Myocyte (in vitro differentiated cells): ENCODE results near the gene BCL6B. TPM values are rescaled to one million over a fixed set of nuclear protein-coding genes. Genes with fewer than 3 reads are reported as not detected.
"Not testable (repeated sequence)": the region's sequence is repeated elsewhere in the genome, so short reads cannot be mapped to it uniquely, and the experiment has no call there.

Source experiments
- DNase-seq: peaks from one replicate; pipeline ENCODE4 v3.0.0-alpha.2; 2012; ENCODE audit warnings: low read depth
- total RNA-seq: library from RNA; depleted of rRNA; stranded (reverse); fragments of >200 nt; gene quantifications from 2 replicates; pipeline ENCODE4 v1.2.3, GENCODE V29; 2014

Gene BCL6B
- total RNA-seq, 1 donor from 2014 or later, result not detected

DNA sequence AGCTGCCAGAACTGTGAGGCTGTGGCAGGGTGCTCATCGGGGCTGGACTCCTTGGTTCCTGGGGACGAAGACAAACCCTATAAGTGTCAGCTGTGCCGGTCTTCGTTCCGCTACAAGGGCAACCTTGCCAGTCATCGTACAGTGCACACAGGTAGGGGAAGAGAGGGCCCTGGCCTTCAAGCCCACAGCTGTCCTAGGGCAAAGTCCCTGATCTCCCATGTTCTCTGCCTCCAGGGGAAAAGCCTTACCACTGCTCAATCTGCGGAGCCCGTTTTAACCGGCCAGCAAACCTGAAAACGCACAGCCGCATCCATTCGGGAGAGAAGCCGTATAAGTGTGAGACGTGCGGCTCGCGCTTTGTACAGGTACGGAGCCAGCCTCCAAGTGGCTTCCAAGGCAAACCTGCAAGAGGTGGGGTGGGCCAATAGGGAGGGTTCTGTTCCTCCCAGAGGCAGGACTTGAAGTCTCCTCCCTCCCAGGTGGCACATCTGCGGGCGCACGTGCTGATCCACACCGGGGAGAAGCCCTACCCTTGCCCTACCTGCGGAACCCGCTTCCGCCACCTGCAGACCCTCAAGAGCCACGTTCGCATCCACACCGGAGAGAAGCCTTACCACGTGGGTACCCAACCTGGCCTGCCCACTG is 3.7 kb downstream of the BCL6B start:
- no peak for DNase-seq

DNA sequence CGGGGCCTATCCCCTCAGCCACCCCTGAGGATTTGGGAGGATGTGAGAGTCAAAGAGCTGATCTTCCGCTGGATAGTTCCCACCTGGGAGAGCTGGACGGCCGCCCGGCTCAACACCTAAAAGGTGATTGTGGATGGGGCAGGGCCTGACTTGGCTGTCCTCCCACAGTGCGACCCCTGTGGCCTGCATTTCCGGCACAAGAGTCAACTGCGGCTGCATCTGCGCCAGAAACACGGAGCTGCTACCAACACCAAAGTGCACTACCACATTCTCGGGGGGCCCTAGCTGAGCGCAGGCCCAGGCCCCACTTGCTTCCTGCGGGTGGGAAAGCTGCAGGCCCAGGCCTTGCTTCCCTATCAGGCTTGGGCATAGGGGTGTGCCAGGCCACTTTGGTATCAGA is 4.5 kb downstream of the BCL6B start:
- DNase-seq, result no peak

DNA sequence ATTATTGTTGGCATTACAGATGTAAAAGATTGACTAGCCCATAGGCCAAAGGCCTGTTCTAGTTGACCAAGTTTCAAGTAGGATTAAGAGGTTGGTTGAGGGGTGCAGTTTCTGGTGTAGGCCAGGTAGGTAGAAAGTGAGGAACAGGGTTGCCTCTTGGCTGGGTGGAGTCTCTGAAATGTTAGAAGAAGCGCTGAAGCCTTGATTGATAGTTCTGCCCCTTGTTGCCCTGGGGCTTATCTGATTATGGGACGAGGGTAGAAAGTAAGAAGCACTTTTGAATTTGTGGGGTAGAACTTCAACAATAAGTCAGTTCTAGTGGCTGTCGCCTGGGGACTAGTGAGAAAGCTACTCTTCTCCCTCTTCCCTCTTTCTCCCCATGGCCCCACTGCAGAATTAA is 6.2 kb downstream of the BCL6B start:
- no peak for DNase-seq

DNA sequence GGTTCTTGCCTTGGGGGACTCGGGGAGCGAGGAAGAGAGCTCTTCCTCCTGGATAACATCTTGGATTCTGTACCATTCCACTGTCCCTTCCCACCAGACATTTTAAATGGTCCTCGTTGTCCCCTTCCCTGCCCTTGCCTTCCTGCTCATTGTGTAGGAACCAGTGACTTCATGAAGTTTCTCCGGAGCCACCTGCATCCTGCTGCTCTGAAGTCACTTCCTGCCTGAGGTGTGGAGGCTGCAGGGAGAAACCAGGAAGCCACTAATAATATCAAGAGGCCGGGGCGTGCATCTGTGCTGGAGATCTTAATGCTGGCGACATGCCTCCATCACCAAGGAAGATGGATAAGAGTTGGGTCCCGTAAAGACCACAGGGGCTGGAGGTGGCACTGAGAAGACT is 6.8 kb downstream of the BCL6B start:
- DNase-seq, result no peak

DNA sequence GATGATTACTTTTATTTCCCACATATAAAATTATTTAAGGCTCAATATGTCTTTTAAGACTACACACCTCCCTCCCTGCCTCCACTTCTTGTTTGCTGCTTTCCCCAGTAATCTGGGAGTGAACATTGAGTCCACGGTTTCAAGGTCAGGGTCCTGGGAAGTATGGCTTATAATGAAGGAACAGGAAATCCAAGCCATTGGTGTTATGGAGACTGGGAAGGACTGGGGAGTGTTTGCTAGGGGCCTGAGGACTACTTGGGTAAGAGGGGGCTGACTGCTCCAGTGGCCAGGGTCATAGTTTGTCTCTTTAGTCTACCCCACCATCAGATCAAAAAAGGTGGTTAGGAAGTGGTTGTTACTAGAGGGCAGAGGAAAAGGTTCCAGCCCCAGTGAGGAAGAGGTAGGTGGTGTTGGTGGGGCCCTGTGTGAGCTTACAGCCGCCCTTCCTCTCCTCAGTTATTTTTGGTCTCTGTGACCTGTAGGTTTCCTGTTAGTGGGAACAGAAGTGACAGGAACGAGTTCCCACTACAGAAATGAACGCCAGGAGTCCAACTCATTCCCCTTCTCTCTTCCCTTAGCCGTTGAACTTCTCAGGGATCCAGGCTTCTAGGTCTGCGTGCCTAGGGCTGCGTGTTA is 12.2 kb downstream of the BCL6B start:
- no peak for DNase-seq

DNA sequence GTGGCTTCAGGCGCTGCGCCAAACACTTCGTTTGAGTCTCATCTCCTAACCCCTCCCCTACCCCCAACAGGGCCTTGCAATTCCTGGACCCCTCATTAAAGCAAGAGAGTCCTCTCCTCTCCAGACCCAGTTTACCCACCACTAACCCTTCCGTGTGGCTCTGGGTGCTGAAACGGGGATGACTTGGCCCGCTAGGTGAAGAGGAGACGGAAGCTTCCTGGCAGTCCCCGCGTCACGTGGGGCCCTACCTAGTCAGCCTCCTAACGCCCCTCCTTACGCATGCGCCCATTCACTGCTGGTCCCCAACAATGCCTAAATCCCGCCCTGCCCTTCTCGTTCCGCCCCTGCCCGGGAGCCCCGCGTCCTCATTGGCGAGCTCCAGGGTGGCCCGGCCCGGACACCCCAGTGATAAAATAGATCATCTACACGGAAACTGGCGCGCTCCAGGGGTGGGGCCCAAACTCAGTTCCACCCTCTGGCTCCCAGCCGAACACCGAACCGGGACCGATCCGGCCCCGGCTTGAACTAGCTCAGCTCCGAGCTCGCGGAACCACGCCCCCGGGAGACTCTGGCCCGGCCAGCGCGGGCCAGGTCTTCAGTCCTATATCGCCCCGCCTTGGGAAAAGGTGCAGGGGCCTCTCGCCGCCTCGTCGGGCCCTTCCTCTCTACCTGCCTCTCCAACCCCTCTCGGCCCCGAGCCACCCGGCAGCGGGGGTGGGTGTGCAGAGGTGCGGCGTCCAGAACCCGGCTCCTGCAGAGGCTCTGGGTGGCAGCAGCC is 12.9 kb downstream of the BCL6B start, which contains the start of gene SLC16A13:
Gene SLC16A13 (plus strand): TSS at position 425 of the 778 bp plus-strand sequence. CDS start 368 bp downstream, outside the sequence.
- peak; percentile 92 for DNase-seq

DNA sequence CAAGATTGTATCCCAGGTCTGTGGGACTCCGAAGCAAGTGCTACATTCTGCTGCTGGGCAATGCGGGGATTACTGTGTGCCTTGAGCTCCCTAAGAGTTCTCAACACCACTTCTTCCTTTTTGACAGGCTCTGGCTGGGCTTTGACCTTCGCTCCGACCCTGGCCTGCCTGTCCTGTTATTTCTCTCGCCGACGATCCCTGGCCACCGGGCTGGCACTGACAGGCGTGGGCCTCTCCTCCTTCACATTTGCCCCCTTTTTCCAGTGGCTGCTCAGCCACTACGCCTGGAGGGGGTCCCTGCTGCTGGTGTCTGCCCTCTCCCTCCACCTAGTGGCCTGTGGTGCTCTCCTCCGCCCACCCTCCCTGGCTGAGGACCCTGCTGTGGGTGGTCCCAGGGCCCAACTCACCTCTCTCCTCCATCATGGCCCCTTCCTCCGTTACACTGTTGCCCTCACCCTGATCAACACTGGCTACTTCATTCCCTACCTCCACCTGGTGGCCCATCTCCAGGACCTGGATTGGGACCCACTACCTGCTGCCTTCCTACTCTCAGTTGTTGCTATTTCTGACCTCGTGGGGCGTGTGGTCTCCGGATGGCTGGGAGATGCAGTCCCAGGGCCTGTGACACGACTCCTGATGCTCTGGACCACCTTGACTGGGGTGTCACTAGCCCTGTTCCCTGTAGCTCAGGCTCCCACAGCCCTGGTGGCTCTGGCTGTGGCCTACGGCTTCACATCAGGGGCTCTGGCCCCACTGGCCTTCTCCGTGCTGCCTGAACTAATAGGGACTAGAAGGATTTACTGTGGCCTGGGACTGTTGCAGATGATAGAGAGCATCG is 15.4 kb downstream of the BCL6B start:
- DNase-seq, result no peak

DNA sequence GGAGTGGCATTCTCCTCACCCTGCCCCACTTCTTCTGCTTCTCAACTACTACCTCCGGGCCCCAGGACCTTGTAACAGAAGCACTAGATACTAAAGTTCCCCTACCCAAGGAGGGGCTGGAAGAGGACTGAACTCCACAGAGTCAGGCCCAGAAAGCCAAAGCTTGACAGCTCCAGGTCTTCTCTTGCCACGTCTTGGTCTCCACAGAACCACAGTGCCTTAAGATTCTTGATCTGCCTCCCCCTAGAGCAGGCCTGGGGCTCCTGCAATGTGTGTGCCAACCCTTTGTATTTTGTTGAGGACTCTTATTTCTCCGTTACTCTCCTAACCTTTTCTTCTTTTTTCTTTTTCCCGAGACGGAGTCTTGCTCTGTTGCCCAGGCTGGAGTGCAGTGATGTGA is 17.0 kb downstream of the BCL6B start:
- no peak for DNase-seq

DNA sequence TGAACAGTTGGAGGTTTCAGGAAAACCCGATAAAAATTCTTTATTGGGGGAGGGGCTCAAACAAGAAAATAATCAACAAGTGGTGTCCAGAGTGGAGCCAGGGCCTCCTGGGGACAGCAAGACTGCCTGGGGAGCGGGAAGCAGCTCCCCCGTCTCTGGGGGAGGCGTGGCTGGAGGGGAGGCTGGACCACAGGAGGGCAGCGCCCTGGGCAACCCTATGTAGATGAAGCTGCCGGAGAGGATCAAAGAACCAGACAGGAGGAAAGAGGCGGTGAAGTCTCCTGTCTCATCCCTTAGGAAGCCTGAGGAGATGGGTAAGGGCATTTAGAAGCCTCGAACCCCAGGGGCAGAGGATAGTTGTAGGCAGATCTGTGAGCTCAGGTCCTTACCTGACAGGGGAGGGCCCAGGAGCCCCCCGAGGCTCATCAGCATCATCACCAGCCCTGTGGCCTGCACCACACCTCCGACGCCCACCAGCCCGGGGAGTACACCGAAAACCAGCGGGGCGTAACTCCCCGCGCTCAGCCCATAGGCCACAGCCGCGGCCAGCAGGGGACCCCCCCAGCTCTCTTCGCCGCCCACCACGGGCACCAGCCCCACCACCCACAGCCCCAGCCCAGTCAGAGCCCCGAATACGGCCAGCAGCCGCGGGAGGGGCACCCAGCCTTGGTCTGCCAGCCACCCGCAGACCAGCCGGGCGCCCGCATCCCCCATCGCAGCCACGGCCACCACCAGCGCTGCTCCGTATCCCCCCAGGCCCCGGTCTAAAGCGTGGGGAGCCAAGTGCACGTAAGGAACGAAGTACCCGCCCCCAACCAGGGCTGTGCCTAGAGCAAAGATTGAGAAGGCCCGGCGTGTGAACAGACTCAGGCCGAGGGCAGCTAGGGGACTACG is 19.0 kb downstream of the BCL6B start:
- no peak for DNase-seq

DNA sequence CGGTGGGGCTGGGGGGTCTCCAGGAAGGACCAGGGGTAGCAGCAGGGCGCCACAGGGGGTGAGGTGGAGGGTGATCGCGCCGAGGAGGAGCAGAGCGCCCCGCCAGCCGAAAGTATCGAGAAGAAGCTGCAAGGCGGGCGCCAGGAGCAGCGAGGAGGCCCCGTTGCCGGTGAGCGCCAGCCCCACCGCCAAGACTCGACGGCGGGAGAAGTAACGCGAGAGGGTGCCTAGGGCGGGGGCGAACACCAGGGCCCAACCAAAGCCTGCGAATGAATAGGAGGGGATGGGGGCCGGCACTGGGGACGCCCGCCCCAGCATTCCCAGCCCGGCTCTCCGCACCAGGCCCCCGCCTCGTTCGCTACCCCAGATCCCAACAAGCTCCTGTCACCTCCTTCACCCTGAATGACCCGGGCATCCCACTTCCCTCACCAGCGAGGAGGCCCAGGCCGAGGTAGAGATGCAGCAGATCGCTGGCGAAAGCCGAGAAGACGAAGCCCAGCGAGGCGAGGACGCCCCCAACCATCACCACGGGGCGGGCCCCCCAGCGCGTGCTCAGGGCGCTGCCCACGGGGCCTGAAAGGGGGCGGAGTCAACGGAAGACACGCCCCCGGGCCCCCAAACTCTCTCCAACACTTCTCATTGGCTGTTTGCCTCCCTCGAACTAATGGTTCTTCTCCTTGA is 19.8 kb downstream of the BCL6B start:
- DNase-seq, result no peak

DNA sequence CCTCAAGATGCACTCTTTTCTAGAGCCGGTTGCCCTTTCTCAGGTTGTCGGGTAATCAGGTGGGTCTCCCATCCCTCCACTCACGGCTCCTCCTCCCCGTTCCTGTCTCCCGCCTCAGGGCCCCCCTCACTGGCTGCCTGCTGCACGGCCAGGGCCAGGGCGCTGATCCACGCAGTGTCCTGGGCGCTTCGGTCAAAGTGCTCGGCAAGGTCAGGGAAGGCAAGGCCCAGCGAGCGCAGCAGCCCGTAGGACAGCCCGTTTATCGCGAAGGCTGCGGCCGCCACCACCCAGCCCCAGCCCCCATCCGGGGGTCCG is 20.3 kb downstream of the BCL6B start:
- no peak for DNase-seq

DNA sequence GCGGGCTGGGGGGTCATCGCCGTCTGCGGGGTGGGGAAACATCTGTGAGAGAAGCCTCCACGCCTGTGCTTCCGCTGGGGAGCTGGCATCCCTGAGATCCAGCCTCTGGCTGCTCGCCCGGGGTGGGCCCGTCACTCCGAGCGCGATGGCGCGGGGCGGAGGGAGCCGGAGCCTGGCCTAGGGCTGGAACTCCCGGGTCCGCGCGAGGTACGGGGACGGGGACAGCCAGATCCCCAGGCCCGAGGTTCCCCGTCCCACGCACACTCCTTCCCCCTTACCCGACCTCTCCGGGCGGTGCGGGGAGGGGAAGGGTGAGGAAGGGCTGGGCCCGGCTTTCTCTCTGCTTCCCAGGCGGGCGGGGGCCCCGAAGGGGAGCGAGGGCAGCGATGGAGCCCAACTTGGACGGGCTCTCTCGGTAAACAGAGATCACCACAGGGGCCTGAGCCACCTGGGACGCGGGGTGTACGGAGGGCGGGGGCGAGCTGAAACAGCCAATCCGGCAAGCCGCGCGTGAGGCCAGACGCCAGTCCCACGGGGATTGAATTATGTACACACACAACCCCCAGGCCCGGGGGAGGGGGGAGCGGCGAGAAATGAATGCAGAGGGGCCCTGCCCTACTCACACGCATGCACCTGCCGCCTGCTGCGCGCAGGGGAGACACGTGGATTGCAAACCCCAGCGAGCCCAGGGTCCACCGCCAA is 20.8 kb downstream of the BCL6B start, which contains the start of gene SLC16A11:
Gene SLC16A11 (minus strand): TSS at position 596 of the 702 bp plus-strand sequence. CDS start 579 bp downstream, at position 17.
- peak; percentile 43 for DNase-seq

DNA sequence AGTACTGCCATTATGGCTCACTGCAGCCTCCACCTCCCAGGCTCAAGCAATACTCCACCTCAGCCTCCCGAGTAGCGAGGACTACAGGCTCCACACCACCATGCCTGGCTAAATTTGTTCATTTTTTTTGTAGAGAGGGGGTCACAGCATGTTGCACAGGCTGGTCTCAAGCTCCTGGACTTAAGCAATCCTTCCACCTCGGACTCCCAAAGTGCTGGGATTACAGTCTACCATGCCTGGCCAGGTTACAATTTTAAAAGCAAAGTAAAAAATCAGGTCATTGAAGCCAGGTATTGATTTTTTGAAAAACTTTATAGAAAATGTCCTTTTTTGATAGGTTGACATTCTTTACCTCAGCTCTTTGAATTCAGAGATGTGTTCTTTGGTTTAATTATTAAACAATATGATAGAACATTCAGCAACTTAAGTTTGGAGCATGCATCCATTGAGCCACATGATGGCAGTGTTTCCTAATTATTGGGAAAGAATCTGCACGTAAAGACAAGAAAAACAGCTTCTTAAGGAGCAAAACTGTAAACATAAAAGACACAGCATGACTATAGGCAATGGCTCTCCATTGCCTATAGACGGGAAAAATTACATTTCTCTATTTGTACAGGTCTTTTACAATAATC is 22.8 kb downstream of the BCL6B start:
- DNase-seq, result peak; percentile 79

DNA sequence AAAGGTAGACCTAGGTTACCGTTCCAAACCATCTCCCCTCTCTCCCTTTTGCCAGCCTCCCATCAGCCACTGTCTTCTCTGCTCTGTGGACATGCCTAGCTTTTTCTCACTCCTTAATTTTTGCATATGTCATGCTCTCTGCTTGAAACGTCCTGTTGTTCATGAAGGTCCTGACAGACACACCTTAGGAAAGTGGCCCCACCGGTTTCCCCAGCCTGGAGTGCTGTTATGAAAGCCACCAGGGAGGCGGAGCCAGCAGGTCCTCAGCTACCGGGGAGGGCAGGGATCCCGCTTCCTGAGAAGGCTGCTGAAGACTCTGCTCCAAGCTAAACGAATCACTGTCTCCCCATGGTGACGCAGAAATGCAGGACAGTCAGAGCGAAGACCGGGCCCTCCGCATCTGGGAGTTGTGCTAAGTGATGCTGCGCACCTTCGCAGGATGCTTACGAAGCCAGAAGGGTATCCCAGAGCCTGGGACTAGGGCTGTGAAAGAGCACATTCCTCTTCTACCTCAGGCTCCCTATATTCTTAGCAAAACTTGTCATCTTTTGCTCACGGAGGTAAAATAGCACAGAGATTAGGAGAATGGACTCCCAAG is 23.4 kb downstream of the BCL6B start:
- no peak for DNase-seq

DNA sequence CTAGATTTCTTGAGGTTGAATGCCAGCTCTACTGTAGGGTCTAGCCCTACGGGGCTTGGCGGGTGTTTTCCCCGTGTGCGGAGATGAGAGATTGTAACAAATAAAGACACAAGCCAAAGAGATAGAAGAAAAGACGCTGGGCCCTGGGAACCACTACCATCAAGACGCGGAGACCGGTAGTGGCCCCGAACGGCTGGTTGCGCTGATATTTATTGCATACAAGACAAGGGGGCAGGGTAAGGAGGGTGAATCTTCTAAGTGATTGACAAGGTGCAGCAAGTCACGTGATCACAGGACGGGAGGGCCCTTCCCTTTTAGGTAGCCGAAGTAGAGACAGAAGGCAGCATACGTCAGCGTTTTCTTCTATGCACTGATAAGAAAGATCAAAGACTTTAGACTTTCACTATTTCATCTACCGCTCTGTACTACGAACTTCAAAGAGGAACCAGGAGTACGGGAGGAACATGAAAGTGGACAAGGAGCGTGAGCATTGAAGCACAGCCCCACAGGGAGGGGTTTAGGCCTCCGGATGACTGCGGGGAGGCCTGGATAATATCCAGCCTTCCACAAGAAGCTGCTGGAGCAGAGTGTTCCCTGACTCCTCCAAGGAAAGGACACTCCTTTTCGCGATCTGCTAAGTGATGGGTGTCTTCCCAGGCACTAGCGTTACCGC is 24.0 kb downstream of the BCL6B start:
- DNase-seq, result not testable (repeated sequence)

DNA sequence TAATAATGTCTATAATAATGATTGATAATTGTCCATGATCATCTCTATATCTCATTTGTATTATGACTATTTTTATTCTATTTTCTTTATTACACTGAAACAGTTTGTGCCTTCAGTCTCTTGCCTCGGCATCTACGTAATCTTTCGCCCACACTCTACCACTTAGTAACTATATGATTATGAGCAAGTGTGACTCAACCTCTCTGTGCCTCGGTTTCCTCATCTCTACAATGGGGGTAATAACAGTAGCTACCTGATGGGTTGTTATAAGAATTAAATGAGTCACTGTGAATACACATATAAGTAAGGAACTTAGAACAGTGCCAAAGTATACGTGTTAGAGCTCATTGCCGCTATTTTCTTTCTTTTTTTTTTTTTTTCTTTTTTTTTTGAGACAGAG is 24.7 kb downstream of the BCL6B start:
- no peak for DNase-seq

DNA sequence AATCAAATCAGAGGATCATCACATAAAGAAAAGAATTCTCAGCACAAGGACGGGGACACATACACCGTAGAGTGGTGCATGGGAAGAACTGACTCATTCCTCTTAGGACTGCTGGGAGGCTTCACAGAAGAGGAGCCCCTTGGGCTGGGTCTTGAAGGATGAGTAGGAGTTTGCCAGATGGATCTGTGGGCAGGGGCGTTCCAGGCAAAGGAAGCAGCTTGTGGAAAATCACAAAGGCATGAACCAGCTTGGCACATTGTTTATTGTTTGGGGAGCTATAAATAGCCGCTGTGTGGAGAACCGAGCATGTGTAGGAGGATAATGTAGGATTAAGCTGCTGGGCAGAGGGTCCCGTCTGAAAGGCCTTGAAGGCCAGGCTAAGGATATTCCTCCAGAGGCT is 26.1 kb downstream of the BCL6B start:
- DNase-seq, result peak; percentile 57

DNA sequence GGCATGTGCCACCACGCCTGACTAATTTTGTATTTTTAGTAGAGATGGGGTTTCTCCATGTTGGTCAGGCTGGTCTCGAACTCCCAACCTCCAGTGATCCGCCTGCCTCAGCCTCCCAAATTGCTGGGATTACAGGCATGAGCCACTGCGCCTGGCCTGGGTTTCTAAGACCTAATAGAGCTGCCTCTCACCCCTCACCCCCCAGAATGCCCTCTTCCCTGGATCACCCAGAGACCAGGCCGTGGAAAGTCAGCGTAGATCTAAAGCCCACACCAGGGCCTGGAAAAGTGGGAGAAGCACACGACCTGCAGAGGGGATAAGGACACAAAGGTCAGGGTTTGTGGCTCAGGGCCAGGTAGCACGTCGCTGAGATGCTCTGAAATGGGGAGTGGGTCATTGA is 27.7 kb downstream of the BCL6B start:
- not testable (repeated sequence) for DNase-seq
